Stimulated activated CD4-positive, alpha-beta T cell treated with anti-CD3 and anti-CD28 coated beads, Interleukin-12 subunit alpha, Interleukin-12 subunit beta, amount 100 ng/mL, for 48 hours (primary cell): ENCODE results near the gene CACUL1.
"Not testable (repeated sequence)": the region's sequence is repeated elsewhere in the genome, so short reads cannot be mapped to it uniquely, and the experiment has no call there.

ENCODE experiments used
- DNase-seq, 3 donors: peaks; one replicate each; pipeline ENCODE4 v3.0.0-alpha.2; 2020; ENCODE audit warnings: low read depth in 2 of 3, low spot score in 1 of 3

CACUL1 gene

DNA sequence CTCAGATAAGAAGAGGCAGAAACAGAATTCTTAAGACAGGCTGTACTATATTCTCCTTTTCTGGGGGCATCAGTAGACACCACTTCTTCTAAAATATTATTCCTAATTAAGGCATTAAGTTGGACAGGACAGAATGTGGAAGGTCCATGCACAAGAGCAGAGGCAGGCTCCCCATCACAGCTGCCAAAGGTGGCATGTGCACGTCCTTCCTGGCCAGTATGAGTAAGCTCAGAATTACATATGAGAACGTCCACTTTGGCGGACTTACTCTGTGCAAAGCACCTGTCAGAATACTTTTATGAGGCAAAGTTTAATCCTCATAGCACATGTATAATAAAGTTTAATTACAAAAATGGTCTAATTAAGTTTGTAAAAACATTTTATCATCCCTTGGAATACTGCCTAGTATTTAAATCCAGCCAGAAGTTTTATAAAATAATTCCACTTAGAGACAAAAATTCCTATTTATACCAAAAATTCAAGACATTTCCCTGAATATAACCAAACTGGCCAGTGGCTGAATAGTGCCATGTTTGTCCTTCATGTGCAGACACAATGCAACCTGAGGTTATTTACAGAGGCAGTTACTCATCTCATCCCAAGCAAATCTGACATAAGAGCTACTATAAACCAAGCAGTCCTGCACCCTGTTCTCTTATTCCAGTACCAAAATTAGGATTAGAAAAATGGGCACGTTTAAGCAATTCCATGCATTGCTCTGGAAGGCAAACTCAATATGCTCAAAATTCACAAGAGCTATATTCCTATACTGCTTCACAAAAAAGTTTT lies 65.5 kb downstream of the CACUL1 start:
- no peak for DNase-seq

DNA sequence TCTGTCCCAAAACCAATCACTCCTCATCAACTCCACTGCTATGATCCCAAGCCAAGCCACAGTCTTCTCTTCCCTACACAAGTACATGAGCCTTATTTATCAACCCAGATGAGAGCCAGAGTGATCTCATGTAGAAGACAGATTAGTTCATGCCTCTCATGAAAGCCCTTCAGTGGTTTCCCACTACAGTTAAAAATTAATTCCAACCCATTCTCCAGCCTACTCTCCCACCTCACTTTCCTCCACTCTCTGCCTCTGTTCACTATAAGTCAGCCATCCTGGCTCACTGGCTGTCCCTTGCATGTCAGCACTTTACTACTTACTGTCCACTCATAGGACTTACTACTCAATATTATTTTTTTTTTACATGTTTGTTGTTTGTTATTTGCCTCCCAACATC lies 67.3 kb downstream of the CACUL1 start:
- no peak for DNase-seq

DNA sequence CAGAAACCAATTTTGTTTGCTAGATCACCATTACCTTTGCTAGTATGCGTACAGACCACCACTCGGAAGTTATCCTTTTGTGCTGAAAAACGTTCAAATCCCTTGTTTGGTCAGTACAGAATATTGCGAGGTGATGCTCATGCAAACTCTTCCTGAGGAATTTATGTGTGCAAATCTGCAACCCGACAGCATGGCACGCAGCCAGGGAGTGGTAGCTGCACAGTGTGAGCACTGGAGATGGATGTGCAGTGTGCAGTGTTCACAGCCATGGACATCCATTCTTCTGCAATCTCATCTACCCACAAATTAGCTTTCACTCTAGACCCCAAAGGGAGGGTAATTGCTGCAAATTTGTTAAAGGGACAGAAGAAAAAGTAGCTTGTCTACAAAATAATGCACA lies 72.2 kb downstream of the CACUL1 start:
- no peak for DNase-seq

DNA sequence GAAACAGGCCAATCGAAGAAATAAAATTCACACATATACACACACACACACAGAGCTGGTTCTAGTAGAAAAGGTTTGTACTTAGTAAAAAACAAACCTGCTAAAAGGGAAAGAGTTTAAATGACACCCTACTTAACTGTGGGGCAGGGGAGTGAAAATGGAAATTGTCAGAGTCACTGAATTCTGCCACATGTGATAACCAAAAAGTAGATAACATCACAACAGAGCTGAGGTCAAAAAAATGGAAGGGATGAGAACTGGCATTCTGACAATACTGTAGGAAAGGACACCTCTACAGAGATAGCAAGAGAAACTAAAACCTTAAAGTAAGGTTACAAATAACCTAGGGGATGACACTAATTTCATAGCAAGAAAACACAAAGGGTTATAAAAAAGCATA lies 74.6 kb downstream of the CACUL1 start:
- no peak for DNase-seq

GRCh38 chr10:118674226-118674919 lies 80.4 kb downstream of the CACUL1 start:
- no peak for DNase-seq

- DNase-seq: no peak
These were observed 81.7 kb downstream of the CACUL1 start for GRCh38 chr10:118672766-118673715.

DNA sequence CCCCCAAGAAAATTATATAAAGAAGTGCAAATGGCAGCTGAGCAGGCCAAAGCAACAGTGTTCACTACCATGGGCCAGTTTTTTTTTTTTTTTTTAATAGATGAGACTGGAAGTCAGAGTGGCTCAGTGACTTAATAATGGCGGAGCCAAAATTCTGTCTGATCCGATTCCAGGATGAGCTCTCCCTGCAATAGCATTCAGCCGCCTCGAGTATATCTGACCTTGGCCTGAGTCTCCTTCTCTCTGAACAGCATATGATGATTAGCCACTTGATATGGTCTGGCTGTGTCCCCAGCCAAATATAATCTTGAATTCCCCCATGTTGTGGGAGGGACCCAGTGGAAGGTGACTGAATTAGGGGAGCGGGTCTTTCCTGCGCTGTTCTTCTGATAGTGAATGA lies 82.6 kb downstream of the CACUL1 start:
- no peak for DNase-seq

DNA sequence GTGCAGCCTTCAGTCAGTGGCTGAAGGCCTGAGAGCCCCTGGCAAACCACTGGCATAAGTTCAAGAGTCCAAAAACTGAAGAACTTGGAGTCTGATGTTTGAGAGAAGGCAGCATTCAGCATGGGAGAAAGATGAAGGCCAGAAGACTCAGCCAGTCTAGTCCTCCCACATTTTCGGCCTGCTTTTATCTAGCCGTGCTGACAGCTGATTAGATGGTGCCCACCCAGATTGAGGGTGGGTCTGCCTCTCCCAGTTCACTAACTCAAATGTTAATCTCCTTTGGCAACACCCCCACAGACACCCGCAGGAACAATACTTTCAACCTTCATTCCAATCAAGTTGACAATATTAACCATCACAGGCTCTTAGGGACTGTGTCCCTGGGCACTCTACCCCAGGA lies 83.5 kb downstream of the CACUL1 start:
- not testable (repeated sequence) for DNase-seq

DNA sequence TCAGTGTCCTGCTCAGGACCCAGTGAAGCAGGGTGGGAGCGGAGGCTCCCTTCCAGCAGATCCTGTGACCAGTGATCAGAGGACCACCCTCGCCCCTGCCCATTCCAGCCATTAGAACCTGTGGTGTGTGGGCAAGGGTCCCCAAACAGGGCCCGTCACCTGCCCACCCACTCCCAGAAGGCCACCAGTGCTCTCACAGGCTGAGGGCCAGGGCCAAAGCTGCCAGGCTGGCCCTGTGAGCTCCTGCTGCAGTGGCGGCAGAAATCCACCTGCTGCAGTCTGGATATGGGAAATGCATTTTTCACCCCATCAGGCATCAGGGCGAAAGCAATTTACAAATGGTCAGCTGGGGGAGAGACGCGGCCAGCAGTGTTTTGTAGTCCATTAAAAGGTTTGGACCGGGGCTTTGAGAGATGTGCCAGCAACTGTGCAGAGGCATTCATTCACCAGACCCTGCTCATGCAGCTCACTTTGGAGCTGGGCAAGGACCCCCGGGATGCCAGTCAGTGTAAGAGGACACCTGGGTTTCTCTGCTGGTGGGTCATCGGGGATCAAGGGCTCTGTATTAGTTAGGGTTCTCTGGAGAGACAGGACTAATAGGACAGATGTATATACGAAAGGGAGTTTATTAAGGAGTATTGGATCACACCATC lies 84.2 kb downstream of the CACUL1 start:
- no peak for DNase-seq

- DNase-seq: no peak
These were observed 84.9 kb downstream of the CACUL1 start for GRCh38 chr10:118669835-118670234.

DNA sequence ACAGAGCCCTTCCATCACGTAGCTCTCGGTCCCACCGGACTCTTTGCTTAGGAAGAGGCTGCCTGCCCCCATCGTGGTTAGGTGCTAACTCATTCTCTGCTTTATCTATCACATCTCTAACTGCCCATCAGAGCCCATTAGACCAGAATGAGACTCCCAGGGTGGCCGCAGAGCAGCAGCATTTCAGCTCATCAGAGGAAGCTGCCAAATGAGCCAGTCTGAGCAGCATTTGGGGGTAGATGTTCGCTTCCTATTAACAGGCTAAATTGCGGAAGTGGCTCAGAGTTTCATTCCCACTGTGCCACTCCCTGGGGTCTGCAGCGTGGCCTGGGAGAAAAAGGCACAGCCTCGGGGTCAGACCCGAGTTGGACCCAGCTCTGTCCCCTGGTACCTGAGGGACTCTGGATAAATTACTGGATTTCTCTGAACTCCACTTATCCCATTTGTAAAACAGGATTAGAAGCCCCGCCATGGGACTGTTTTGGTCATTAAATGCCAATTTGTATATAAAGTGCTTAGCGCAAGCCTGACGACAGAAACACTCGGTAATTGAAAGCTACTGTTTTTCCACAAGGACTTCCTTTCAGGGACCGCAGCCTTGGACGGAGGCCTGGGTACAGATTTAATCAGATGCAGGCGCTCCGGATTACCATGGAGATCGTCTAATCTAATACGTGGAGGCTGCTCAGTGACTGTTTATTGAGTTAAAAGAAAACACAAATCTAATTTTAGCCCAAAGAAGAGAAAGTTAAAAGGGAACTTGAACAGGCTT lies 85.6 kb downstream of the CACUL1 start:
- DNase-seq: no peak

GRCh38 chr10:118668228-118668952 lies 86.4 kb downstream of the CACUL1 start:
- DNase-seq: no peak

GRCh38 chr10:118667732-118668131 lies 87.0 kb downstream of the CACUL1 start:
- no peak for DNase-seq

- no peak for DNase-seq
These were observed 88.4 kb downstream of the CACUL1 start for GRCh38 chr10:118666350-118666749.

- DNase-seq: no peak
These were observed 90.4 kb downstream of the CACUL1 start for GRCh38 chr10:118664321-118664720.

GRCh38 chr10:118663176-118663575 lies 91.6 kb downstream of the CACUL1 start:
- no peak for DNase-seq

DNA sequence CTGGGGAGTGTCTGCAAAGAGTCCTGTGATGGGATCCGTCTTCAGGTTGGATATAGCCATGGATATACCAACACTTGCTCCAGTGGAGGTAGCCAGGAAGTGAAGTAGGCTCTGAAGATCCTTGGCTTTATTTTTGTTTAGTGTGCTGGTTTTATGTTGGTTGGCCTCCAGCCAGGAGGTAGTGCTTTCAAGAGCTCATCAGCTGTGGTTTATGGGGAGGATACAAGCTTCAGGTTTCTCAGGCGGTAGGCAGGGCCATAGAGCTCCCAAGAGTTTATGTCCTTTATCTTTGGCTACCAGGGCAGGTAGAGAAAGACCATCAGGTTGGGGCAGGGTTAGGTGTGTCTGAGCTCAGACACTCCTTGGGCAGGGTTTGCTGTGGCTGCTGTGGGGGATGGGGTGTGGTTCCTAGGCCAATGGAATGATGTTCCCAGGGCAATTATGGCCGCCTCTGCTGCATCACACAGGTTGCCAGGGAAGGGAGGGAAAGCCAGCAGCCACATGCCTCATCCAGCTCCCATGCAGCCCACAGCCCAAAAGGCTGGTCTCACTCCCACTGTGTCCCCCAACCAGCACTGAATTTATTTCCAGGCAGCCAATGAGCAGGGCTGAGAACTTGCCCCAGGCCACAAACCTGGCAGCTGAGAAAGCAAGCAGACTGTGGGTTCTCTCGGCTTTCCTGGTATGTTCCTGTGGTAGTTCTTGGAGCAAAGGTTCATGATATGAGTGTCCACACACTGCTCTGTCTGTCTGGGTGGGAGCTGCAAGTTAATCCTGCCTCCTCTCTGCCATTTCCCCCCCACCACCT lies 92.3 kb downstream of the CACUL1 start:
- DNase-seq: no peak

DNA sequence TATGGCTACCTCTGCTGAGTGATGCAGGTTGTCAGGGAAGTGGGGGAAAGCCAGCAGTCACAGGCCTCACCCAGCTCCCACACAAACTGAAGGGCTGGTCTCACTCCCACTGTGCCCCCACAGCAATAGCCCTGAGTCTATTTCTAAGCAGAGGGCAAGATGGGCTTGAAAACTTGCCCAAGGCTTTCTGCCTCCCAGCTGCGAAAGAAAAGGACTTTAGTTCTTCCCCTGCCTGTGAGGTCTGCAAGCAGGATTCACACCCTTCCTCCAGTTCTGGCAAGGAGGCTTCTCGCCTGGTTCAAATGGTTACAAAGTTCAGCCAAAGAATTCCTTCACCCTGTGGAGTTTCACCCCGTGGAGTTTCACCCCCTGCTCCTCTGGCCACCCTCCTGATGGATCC lies 96.0 kb downstream of the CACUL1 start:
- no peak for DNase-seq

GRCh38 chr10:118658168-118658567 lies 96.6 kb downstream of the CACUL1 start:
- not testable (repeated sequence) for DNase-seq
